22Rv1 (cell line): ENCODE results near the gene GPR135.
A peak's percentile ranks its signal among the peaks of the same experiment; 100 is the strongest.

Source experiments
- H3K27ac ChIP-seq: fragments of 450-650 bp; 2 replicates; pipeline ENCODE4 v1.5.1; 2017
- ZFX ChIP-seq: fragments of 450-650 bp; IDR thresholded peaks from 2 replicates; pipeline ENCODE4 v1.6.1; 2017; ENCODE audit warnings: antibody characterized with exemption, borderline replicate concordance
- TF ChIP-seq, protein P1 (sequence below): fragments of 450-650 bp; IDR thresholded peaks from 2 replicates; pipeline ENCODE4 v1.5.1; 2017; ENCODE audit warnings: mild to moderate bottlenecking

Gene GPR135

DNA sequence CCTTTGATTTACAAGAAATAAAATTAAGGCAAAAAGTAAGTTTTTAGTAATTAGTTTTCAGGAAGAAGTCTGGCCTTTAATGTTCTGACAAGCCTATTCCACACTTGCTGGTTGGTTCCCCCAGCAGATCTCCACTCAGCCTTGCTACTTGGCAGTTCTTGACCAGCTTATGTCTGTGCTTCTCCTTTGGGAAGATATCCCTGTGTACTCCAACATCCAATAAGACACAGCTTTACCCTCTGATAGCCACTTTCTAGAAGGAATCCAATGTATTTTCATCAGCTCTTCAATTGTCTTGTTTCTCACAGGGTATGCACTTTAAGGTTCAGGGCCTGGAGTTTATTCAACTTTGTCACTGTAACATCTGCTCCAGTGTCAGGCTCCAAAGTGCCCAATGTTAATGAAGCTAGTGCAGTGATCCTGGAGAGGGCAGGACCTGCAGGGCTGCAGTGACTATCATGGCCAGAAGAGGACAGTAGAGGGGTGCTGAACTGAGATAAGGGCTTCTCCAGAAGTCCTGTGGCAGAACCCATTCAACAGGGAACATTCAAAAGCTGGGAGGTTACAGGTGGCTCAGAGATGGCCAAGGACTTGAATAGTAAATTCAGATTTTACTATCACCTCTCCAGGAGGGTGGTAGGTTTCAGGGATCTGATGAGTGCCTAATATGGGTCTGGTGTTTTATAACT is 42.0 kb upstream of the GPR135 start:
- TF ChIP-seq, protein P1, sequence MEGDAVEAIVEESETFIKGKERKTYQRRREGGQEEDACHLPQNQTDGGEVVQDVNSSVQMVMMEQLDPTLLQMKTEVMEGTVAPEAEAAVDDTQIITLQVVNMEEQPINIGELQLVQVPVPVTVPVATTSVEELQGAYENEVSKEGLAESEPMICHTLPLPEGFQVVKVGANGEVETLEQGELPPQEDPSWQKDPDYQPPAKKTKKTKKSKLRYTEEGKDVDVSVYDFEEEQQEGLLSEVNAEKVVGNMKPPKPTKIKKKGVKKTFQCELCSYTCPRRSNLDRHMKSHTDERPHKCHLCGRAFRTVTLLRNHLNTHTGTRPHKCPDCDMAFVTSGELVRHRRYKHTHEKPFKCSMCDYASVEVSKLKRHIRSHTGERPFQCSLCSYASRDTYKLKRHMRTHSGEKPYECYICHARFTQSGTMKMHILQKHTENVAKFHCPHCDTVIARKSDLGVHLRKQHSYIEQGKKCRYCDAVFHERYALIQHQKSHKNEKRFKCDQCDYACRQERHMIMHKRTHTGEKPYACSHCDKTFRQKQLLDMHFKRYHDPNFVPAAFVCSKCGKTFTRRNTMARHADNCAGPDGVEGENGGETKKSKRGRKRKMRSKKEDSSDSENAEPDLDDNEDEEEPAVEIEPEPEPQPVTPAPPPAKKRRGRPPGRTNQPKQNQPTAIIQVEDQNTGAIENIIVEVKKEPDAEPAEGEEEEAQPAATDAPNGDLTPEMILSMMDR, result peak; percentile 97
- TF ChIP-seq ZFX, result no peak
- no peak overlapping the region for H3K27ac ChIP-seq

DNA sequence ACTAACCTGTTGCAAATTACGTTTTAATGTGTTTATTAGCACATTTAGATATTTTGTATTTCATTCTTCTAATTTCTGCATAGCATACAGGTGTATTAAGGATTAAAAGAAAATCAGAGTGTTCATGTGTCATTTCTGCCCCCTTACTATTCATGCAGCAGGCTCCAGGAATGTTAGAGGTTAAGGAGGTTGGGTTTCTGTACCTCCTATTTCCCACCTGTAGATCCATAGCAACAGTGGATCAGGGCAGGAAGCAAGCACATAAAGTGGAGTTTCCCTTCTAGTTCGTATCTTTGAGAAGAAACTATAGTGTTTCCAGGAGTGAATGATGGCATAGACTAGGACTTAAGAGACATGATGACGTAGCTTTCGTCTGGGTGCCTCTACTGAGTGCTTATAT is 38.1 kb upstream of the GPR135 start:
- H3K27ac ChIP-seq, result no peak overlapping the region
- no peak for TF ChIP-seq ZFX
- TF ChIP-seq, protein P1, result no peak

DNA sequence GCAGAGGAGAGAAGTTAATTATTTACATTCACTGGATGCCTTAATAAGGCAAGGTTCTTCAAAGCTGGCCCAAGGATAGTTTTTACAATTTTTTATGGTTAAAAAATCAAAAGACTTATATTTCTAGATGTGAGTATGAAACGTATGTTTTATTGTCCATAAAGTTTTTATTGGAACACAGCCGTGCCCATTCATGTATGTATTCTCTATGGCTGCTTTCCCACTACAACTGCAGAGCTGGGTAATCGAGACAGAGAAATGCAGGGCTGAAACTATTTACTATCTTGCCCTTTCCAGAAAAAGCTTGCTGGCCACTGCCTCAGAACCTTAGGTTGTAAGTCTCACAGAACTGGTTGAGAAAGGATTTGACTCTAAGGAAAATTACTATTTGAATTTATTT is 35.6 kb upstream of the GPR135 start:
- TF ChIP-seq, protein P1, result no peak
- no peak for TF ChIP-seq ZFX
- H3K27ac ChIP-seq, result no peak overlapping the region

DNA sequence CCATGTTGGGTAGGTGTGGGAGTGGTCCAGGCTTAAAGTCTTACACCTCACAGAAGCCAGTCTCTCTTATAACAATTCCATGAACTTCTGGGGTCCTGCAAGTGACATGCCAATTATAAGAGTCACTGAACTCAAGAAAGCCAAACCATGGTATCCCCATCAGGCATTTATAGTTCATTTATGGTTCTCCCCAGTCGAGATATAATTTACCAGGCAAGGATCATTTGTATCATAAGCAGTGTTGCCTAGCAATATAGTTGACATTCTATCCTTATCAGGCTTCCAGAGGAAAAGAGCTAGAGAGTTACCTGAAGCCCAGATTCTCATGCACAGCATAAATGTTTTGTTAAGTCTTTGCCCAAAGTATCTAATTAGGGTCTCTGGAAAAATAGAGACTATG is 27.2 kb upstream of the GPR135 start:
- H3K27ac ChIP-seq, result no peak overlapping the region
- TF ChIP-seq, protein P1, result no peak
- TF ChIP-seq ZFX, result no peak

DNA sequence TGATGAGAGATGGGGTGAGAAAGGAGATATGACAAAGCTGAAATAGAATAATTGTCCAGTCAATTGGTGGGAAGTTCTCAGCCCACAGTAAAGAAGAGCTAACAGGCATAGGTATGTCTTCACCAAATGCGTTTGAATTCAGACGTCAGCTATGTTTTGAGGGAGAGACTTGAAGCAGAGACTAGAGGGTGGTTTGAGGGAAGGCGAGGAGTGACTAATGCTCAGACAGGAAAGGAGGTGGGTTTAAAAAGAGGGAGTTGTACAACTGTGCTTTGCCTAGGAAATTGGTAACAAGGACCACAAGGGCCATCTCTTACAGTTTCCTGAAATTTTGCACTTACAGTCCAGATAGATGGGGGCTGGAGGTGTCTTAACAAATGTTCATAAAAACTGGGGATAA is 25.6 kb upstream of the GPR135 start:
- no peak overlapping the region for H3K27ac ChIP-seq
- TF ChIP-seq, protein P1, result no peak
- TF ChIP-seq ZFX, result no peak

DNA sequence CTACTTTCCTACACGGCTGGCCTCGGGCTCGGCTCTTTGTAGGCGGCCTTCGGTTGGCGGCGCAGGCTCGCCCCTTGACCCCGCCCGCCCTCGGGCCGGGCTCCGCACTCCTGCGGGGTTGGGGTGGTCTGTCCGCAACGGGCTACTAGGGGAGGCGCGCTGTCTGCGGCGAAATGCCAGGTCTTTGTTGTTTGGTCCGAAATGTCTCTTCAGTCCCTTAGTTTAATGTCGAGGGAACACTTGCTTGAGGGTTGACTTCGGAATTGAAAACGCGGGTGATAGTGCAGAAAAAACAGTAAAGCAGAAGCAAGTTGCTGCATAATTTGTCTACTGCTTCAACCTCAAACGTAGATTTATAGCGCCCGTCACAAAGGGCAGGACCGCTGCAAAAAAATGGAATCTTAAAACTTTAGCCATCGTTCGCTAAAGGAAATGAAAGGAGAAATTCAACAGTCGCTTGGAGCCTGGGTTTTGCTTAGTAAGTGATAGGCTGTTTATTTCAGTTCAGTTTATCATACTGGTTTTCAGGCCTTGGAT is 19.5 kb upstream of the GPR135 start:
- TF ChIP-seq, protein P1, result no peak
- no peak for TF ChIP-seq ZFX
- peak overlapping the region; percentile 91 for H3K27ac ChIP-seq

DNA sequence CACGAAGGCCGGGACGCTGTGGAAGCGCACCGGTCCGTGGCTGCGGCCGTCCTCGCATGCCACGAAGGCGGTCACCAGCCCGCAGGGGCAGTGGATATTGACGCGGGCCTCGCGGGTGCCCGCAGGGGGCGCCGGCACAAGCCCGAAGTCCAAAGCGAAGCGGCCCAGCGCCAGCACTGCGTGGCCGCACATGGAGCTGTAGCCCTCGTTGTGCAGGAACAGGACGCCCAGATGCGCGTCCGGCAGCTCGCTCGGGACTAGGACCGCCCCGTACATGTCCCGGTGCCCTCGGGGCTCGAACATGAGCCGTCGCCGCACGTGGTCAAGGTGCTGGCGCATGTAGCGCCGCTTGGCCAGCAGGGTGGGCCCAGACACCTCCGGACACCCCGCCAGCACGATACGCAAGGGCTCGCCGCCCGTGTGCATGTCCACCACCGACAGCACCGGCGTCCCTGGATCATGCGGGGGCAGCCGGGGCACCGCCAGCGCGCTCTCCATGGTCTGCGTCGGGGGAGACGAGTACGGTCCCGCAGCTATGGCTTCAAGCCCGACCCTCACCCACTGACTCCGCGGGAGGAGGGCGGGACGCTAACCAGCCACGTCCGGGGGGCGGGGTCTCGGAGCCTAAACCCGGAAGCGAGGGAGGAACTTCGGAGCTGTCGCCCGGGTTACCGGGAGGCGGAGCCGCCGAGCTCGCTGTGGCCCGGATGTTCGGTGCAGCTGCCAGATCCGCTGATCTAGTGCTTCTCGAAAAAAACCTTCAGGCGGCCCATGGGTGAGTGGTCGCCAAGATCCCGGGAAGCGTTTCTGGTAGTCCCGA is 18.8 kb upstream of the GPR135 start, which contains the start of the genes JKAMP and L3HYPDH:
TSS of gene JKAMP (plus strand) at position 699 of the 820 bp plus-strand sequence. CDS start at position 772, 73 bp downstream.
TSS of gene L3HYPDH (minus strand) at position 590 of the 820 bp plus-strand sequence. CDS start at position 498, 92 bp downstream.
- TF ChIP-seq ZFX, result no peak
- TF ChIP-seq, protein P1, result peak; percentile 72
- peak within 1 kb of the TSS; percentile 91 for H3K27ac ChIP-seq
